Measurements from ENCODE around the gene FGD5. TPM values are rescaled to one million over a fixed set of nuclear protein-coding genes. Genes with fewer than 3 reads are reported as not detected.

Gene FGD5
- total and polyA plus RNA-seq, 2 experiments from 2014 or later = 7.4 to 12.2 TPM

GRCh38 chr3:14816359-14816758 is 2.4 kb upstream of the FGD5 start:
- H3K4me3 Mint-ChIP-seq = no peak overlapping the region
- no peaks in the 10 kb centered on the region for H3K9me3 Mint-ChIP-seq
- Histone ChIP-seq H3F3A (replicated peaks; ENCODE audit: low read depth) (no peaks in the 10 kb centered on the region), H3K9me2 (ENCODE audit: insufficient read depth) (no peaks in the 10 kb centered on the region), H3K4me1 (ENCODE audit: insufficient read depth) (peaks cover 17% of the 10 kb centered on the region), H3K4me3 (no peak overlapping the region), H4K20me1 (replicated peaks; ENCODE audit: insufficient read depth) (no peaks in the 10 kb centered on the region), H3K27ac (ENCODE audit: low read depth) (no peak overlapping the region), H3K27me3 (ENCODE audit: insufficient read depth) (peaks cover 17% of the 10 kb centered on the region), H3K79me2 (replicated peaks; ENCODE audit: insufficient read depth) (0 out of 2 replicates have a peak, but pooled peaks cover 3% of the 10 kb centered on the region), H3K36me3 (ENCODE audit: insufficient read depth) (no peaks in the 10 kb centered on the region), H3K4me2 (no peak overlapping the region), H2AFZ (no peak overlapping the region)
- H3K27ac Mint-ChIP-seq = no peak overlapping the region
- peaks cover 3% of the 10 kb centered on the region; the same call in 2 of the 3 replicates for H3K36me3 Mint-ChIP-seq (ENCODE audit: low read depth)
- ATAC-seq = no peak
- peaks cover 31% of the 10 kb centered on the region for H3K4me1 Mint-ChIP-seq
- TF ChIP-seq JUNB (IDR thresholded peaks at IDR 0.05; ENCODE audit: unreplicated experiment) (no peak), EZH2 (IDR thresholded peaks at IDR 0.05; ENCODE audit: low read depth, unreplicated experiment) (no peak), NANOG (IDR thresholded peaks at IDR 0.05; ENCODE audit: borderline replicate concordance) (no peak), EZH2phosphoT487 (IDR thresholded peaks at IDR 0.05; ENCODE audit: unreplicated experiment) (no peak), STAT1 (IDR thresholded peaks at IDR 0.05; ENCODE audit: unreplicated experiment) (no peak)
- TF ChIP-seq, protein P1, sequence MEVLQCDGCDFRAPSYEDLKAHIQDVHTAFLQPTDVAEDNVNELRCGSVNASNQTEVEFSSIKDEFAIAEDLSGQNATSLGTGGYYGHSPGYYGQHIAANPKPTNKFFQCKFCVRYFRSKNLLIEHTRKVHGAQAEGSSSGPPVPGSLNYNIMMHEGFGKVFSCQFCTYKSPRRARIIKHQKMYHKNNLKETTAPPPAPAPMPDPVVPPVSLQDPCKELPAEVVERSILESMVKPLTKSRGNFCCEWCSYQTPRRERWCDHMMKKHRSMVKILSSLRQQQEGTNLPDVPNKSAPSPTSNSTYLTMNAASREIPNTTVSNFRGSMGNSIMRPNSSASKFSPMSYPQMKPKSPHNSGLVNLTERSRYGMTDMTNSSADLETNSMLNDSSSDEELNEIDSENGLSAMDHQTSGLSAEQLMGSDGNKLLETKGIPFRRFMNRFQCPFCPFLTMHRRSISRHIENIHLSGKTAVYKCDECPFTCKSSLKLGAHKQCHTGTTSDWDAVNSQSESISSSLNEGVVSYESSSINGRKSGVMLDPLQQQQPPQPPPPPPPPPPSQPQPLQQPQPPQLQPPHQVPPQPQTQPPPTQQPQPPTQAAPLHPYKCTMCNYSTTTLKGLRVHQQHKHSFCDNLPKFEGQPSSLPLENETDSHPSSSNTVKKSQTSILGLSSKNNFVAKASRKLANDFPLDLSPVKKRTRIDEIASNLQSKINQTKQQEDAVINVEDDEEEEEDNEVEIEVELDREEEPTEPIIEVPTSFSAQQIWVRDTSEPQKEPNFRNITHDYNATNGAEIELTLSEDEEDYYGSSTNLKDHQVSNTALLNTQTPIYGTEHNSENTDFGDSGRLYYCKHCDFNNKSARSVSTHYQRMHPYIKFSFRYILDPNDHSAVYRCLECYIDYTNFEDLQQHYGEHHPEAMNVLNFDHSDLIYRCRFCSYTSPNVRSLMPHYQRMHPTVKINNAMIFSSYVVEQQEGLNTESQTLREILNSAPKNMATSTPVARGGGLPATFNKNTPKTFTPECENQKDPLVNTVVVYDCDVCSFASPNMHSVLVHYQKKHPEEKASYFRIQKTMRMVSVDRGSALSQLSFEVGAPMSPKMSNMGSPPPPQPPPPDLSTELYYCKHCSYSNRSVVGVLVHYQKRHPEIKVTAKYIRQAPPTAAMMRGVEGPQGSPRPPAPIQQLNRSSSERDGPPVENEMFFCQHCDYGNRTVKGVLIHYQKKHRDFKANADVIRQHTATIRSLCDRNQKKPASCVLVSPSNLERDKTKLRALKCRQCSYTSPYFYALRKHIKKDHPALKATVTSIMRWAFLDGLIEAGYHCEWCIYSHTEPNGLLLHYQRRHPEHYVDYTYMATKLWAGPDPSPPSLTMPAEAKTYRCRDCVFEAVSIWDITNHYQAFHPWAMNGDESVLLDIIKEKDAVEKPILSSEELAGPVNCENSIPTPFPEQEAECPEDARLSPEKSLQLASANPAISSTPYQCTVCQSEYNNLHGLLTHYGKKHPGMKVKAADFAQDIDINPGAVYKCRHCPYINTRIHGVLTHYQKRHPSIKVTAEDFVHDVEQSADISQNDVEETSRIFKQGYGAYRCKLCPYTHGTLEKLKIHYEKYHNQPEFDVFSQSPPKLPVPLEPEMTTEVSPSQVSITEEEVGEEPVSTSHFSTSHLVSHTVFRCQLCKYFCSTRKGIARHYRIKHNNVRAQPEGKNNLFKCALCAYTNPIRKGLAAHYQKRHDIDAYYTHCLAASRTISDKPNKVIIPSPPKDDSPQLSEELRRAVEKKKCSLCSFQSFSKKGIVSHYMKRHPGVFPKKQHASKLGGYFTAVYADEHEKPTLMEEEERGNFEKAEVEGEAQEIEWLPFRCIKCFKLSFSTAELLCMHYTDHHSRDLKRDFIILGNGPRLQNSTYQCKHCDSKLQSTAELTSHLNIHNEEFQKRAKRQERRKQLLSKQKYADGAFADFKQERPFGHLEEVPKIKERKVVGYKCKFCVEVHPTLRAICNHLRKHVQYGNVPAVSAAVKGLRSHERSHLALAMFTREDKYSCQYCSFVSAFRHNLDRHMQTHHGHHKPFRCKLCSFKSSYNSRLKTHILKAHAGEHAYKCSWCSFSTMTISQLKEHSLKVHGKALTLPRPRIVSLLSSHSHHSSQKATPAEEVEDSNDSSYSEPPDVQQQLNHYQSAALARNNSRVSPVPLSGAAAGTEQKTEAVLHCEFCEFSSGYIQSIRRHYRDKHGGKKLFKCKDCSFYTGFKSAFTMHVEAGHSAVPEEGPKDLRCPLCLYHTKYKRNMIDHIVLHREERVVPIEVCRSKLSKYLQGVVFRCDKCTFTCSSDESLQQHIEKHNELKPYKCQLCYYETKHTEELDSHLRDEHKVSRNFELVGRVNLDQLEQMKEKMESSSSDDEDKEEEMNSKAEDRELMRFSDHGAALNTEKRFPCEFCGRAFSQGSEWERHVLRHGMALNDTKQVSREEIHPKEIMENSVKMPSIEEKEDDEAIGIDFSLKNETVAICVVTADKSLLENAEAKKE (CRISPR knock-in tag; IDR thresholded peaks at IDR 0.05) = no peak
- TF ChIP-seq, protein P2, sequence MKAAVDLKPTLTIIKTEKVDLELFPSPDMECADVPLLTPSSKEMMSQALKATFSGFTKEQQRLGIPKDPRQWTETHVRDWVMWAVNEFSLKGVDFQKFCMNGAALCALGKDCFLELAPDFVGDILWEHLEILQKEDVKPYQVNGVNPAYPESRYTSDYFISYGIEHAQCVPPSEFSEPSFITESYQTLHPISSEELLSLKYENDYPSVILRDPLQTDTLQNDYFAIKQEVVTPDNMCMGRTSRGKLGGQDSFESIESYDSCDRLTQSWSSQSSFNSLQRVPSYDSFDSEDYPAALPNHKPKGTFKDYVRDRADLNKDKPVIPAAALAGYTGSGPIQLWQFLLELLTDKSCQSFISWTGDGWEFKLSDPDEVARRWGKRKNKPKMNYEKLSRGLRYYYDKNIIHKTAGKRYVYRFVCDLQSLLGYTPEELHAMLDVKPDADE (IDR thresholded peaks at IDR 0.05) = no peak
- DNase-seq (ENCODE audit: low spot score) = no peak
- peaks cover 16% of the 10 kb centered on the region for H3K27me3 Mint-ChIP-seq (ENCODE audit: insufficient read depth, low read depth, poor library complexity)
